ENCODE measurements around the gene GRM2.
A peak's percentile ranks its signal among the peaks of the same experiment; 100 is the strongest.

GRM2 gene

DNA sequence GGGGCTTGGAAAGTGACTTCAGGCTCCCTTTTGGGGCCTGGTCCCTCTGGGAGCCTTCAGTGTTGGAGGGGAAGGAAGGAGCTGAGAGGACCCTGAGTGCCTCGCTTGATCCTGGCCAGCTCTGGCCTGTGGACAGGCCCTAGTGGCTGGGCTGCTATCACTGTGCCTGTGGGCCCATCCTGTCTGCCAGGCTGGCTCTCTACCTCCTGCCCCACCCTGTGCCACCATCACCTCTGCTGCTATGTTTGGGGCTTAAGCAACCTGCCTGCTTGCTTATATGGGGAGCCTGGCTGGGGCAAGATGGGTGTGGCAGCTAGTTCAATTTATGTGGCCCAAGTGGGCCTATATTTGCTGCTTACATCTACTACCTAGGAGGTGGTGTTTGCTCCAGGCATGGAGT is 28.7 kb upstream of the GRM2 start:
- intact Hi-C loops (cut with DNase I), result loop anchor here (10.0 kb wide), 2 partner anchors 143 to 283 kb away; partner anchors contain the start of genes RAD54L2 and RBM15B

GRCh38 chr3:51678641-51679040 is 28.2 kb upstream of the GRM2 start:
- intact Hi-C loops (cut with DNase I), result loop anchor here (10.0 kb wide), 2 partner anchors 144 to 284 kb away; partner anchors contain the start of genes RAD54L2 and RBM15B
- DNase-seq, result no peak

More for the DNA sequence above, 28.7 kb upstream of the GRM2 start:
- DNase-seq, result no peak

DNA sequence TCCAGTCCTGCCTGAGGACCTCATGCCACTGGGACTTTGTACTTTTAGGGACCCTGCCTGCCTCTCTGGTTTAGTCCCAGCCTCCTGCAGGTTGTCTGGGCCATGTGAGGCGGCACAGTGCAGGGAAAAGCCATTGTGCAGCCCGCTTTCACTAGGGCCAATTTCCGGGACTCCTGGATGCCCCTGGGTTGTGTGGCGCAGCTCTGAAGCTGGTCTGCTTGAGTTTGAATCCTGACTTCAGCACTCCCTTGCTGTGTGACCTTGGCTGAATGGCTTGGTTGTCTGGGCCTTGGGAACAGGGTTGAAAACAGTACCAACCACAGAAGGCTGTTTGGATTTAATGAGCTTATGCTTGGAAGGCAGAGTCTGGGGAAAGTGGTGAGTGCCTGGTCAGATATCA is 27.6 kb upstream of the GRM2 start:
- no peak for DNase-seq
- intact Hi-C loops (cut with DNase I), result loop anchor here (10.0 kb wide), 2 partner anchors 145 to 285 kb away; partner anchors contain the start of genes RAD54L2 and RBM15B

DNA sequence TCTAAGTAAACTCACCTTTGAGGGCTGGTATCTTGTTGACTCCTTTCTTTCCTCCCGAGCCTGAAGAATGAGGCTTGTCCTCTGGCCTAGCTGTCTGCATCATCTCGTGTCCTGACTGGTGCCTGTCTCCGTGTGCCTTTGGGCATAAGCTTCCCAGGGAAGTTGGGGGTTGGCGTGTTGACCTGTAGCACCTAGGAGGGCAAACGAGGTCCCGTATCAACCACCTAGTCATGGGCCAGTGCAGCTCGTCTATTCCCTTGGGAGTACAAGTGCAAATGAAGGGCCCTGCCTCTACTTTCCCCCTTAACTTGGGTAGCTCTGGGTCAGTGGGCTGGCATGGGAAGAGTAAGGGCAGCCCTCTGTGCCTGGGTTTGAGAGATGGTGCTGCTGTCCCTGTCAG is 27.1 kb upstream of the GRM2 start:
- intact Hi-C loops (cut with DNase I), result loop anchor here (10.0 kb wide), 2 partner anchors 145 to 285 kb away; partner anchors contain the start of genes RAD54L2 and RBM15B
- DNase-seq, result no peak

DNA sequence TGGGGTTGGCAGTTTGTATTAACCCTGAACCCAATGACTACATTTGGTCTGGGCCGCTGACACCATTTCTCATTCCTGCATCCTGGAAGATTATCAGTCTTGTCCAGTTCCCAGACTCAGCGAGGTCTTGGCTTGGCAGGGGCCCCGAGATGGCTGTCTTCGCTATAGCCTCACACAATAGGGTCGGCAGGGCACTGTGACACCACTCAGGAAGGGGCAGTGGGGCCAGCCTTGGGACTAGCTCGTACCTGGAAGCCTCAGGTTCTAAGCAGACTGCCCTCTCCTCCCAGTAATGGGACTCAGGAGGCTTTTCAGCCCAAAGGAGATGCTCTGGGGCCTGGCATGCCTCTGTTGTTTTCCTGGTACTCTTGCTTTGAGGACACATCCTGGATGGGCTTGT is 26.7 kb upstream of the GRM2 start:
- intact Hi-C loops (cut with DNase I), result no loop called here
- DNase-seq, result no peak

DNA sequence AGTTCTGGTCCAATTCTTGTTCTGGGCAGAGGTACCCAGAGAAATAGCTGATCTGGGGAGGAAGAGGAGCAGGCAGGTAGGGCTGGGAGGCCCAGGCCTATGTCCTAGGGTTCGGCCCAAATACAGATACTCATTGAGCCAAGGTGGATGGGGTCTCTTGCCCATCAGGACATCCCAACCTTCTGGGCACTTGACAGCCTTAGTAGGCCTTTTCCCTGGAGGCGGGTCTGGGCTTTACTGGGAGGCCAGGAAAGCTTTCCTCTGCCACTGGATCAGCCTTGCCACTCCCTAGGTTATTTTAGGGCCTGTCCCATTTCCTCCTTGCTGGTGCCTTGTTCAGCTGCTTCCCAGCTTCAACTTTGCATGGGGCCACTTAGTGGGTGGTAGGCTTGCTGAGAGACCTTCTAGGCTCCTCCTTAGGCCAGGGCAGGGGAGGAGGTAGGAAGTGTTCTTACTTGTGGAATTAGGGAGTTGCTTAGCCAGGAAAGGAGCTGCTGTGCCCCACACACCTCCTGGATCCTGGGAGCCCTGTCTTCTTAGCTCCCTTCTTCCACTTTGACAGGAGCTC is 26.1 kb upstream of the GRM2 start:
- DNase-seq, result no peak
- intact Hi-C loops (cut with DNase I), result no loop called here

DNA sequence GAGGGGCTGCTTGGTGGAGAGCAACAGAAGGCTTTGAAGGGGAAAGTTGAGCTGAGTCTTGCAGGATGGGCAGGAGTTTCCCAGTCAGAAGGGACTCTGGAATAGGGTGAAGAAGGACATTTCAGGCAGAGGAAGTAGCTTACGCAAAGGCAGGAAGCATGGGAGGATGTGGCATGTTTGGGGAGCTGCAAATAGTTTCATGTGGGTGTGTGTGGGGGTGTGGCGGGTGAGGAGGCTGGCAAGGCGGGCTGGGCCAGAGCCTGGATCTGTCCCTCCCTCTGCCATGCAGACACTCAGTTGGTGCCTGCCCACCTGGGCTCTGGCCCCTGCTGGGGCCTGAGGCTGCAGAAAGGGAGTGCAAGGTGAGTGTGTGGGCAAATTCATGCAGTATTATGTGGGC is 25.4 kb upstream of the GRM2 start:
- peak in 34 of 42 donors; percentile 28 to 81 (median 50) for DNase-seq
- intact Hi-C loops (cut with DNase I), result no loop called here

GRCh38 chr3:51682079-51682478 is 24.8 kb upstream of the GRM2 start:
- intact Hi-C loops (cut with DNase I), result no loop called here
- DNase-seq, result peak in 34 of 42 donors; percentile 22 to 79 (median 60)

GRCh38 chr3:51682526-51682925 is 24.3 kb upstream of the GRM2 start:
- DNase-seq, result no peak
- intact Hi-C loops (cut with DNase I), result no loop called here

GRCh38 chr3:51683566-51683965 is 23.3 kb upstream of the GRM2 start:
- no peak for DNase-seq
- intact Hi-C loops (cut with DNase I), result no loop called here

- no peak for DNase-seq
- intact Hi-C loops (cut with DNase I), result no loop called here
Measured at GRCh38 chr3:51684971-51685751, 21.7 kb upstream of the GRM2 start.

DNA sequence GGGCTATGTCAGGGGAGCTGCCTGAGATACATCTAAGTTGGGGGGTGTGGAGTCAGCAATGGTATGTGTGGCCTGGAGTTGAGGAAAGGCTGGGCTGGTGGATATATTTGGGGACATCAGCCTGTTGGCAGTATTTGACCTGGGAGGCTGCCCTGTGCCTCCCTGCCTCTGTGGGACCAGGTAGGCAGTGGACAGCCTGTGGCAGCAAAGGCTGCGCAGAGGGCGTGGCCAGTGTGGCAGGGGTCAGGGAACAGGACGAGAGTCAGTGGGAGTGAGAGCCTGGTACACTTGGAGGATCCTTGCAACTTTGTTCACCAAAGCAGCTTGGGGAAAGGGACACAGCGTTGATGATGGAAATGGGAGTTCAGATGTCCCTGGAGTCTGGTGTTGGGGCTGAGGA is 20.8 kb upstream of the GRM2 start:
- DNase-seq, result no peak
- intact Hi-C loops (cut with DNase I), result no loop called here

DNA sequence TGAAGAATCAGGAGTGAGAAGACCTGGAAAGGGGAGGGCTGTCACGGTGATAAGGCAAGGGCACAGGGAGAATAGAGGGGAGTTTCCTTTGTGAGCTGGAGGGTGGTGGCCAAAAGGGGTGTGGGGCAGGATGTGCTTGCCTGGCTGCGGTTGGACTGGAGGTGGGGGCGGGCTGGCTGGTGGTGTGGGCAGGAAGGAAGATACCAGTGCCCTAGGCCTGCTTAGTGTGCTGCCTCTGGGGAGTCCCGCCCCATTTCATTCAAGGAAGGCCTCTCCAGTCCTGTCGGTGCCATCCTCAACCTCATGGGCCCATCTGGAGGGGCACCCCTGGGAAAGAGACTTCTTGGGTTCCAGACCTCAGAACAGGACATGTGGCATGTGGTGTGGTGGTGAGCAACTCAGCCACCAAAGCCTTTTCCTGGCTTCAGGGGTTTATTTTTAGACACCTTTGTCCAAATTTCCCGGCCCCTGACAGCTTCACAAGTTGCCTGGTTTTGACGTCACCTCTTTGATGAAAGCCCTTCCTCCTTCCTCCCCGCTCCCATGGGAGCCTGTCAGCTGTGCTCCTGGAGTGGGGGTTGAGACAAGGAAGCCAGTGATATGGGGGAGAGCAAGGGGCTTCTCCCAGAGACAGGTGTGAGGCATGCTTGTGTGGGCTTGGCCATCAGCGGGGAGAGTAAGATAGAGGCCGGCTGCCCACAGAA is 20.2 kb upstream of the GRM2 start:
- intact Hi-C loops (cut with DNase I), result no loop called here
- no peak for DNase-seq

DNA sequence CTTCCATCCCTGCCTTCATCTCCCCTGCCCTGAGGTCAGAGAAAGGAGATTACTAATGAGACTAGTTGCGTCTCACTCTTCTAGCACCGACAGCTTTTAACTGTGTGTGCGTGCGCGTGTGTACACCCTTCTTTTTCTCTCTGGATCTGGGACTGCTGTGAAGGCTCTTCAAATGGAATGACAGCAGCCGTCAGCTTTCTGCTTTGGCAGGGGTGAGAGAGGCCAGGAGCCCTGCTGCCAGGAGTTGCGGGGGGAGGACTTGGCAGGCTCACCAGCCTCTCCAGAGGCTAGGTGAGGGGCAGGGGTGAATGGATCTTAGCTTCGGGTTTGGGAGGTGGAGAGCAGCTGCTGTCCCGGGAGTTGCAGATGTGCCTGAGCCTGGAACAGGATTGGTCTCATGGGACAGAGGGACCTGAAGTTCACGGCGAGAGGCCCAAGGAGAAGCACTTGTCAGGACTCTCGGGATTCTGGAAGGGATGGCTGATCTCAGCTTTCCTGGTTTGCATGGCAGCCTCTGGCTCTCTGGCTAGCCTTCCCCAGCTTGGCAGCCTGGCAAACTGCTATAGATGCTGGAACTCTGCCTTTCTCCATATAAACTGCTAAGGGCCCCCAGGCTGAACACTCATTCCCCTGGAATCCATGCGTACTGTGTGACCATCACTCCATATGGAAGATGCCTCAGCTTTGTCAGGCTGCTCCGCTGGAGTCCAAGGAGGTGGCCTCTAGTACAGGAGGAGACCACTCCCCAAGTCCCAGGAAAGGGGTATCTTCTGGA is 19.2 kb upstream of the GRM2 start:
- intact Hi-C loops (cut with DNase I), result no loop called here
- DNase-seq, result no peak

- DNase-seq, result no peak
- intact Hi-C loops (cut with DNase I), result no loop called here
Measured at GRCh38 chr3:51688206-51688600, 18.7 kb upstream of the GRM2 start.

- DNase-seq, result no peak
- intact Hi-C loops (cut with DNase I), result no loop called here
Measured at GRCh38 chr3:51691021-51691420, 15.8 kb upstream of the GRM2 start.

GRCh38 chr3:51691949-51692348 is 14.9 kb upstream of the GRM2 start:
- intact Hi-C loops (cut with DNase I), result no loop called here
- DNase-seq, result no peak

DNA sequence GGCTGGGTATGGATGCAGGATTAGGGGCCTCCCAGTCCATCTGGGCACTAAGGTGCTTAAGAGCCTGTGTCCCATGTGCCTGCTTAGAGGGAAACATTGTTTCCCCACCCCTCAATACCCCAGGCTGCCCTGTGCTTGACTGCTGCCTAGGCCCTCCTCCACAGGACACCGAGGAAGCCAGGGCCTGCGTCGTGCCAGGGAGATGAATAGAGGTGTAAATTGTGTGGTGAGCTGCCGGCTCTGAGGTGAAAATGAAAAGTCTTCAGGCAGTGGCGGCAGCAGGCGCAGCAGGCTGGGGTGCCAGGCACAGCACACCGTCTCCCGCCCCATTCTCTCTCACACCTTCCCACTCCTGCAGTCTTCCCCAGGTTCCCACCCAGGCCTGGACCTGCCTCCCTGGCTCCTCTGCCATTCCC is 13.9 kb upstream of the GRM2 start:
- no peak for DNase-seq
- intact Hi-C loops (cut with DNase I), result no loop called here

GRCh38 chr3:51696954-51697353 is 9.9 kb upstream of the GRM2 start:
- intact Hi-C loops (cut with DNase I), result no loop called here
- DNase-seq, result peak in 13 of 42 donors; percentile 23 to 59 (median 39)
